ENCODE data around the gene ELOVL5.

The ELOVL5 gene

DNA sequence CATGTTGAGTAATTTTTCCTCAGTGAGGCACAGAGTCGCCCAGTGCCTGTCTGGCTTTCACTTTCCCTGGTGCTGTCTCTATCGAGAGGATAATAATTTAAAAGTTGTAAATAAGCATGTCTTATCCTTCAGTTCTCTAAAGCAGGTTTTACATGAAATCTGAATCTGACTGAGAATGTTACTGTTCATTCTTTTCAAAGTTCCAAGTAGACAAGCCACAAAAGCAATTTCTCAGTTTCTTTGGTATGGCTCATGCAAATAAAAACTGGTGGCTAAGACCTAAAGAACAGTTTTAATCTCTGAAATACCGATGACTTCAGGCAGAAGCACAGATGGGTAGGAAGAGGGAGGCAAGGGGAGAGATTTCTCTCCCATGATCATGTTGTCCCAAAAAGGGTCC is 112.5 kb downstream of the ELOVL5 start:
- no peak for DNase-seq

DNA sequence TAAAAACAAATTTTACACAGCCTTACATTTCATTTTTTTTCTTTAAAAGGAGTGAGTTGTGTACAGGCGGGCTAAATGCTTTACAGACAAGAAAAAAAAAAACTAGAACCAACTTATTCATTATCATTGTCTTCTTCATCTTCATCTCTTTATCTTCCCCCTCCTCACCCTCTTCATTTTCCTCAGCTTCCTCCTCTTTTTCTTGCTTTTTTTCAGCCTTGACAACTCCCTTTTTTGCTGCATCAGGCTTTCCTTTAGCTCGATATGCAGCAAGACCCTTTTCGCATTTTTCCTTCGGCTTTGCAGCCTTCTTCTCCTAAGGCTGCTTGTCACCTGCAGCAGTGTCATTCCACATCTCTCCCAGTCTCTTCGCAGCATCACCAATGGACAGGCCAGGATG is 113.2 kb downstream of the ELOVL5 start:
- DNase-seq: no peak

DNA sequence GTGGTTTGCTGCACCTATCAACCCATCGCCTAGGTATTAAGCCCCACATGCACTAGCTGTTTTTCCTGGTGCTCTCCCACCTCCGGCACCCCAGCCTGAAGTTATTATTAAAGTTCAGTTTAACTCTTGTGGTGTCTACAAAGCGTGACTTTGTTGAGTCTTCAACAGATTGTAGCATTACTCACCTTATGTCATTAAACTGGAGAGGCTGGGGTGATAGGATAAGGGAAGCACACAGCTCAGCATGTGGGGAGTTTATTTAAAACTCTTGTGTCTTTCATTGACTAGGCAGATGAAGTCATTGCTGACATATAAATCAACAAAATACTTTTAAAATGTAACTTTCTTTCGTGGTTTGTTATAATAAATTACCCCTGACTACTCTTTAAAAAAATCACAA is 115.4 kb downstream of the ELOVL5 start:
- DNase-seq: no peak

DNA sequence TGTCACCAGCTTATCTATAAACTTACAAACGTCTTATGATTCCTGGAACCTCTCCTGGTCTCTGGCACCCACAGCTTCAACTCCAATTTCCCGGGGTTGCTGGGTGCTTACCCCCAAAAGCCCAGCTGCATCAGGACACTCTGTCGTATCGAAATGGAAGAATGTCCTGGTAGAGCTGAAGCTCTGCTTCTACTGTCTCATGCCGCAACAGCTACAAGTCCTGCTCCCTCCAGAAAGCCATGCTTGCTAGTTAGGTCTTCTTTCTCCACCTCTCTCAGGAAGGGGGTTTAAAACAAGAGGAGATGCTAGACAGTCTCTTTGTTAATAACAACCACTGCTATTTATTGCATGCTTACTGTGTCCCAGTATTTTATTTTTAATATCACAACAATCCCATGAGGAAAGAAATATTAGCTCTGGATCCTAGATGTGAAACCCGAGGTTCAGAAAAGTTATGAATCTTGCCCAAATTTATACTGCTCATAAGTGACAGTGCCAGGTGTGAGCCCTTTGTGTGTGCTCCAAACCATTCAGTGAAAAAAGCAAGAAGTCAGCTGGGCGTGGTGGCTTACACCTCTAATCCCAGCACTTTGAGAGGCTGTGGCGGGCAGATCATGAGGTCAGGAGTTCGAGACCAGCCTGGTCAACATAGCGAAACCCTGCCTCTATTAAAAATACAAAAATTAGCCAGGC is 117.8 kb downstream of the ELOVL5 start:
- no peak for DNase-seq

DNA sequence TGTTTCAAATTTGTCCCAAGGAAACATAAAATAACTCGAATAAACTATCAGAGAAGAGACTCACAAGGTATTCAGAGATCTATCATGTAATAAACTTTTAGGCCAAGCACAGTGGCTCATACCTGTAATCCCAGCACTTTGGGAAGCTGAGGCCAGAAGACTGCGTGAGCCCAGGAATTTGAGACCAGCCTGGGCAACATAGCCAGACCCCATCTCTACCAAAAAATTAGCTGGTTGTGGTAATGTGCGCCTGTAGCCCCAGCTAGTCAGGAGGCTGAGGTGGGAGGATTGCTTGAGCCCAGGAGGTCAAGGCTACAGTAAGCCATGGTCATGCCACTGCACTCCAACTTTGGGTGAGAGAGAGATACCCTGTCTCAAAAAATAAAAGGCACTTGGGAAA is 120.9 kb downstream of the ELOVL5 start:
- no peak for DNase-seq

DNA sequence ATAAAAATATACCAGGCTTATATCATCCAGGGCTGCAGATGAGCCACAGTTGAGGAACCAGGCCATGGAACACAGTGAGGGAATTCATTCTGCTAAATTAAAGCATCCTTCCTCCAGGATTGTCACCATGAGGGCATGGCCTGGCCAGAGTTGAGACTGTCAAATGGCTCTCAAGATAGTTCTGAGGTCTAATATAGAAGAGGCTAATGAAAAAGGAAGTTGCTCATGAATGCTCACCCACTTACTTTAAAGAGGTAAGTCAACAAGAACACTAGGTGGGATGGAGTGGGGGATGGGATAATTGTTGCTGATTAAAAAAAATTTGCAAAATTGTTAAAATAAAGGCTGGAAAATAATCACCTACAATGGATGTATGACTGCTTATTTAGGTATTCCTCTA is 128.1 kb downstream of the ELOVL5 start:
- no peak for DNase-seq

Data from suppressor macrophage treated with lipopolysaccharide for 1 hour (primary cell).